HG02798 (cell line): ENCODE results near the gene EPB41L4A.
"Not testable (repeated sequence)": the region's sequence is repeated elsewhere in the genome, so short reads cannot be mapped to it uniquely, and the experiment has no call there.

Experiments
- ATAC-seq: cut with Tn5 transposase; IDR thresholded peaks from one replicate; pipeline ENCODE4 v1.9.1; 2021; ENCODE audit warnings: mild to moderate bottlenecking; ENCODE audit not compliant: unreplicated experiment, poor library complexity

The EPB41L4A gene

DNA sequence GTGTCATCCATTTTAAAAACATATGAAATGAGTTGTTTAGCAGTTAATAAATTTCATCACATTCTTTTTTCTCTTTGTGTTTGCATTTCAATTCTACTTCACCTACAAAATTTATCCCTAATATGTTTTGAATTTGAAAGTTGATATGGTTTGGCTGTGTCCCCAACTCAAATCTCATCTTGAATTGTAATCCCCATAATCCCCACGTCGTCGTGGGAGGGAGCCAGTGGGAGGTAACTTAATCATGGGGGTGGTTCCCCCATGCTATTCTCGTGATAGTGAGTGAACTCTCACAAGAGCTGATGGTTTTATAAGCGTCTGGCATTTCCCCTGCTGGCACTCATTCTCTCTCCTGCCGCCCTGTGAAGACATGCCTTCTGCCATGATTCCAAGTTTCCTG is 200.1 kb downstream of the EPB41L4A start:
- ATAC-seq, result no peak

- ATAC-seq, result no peak
These were observed 201.1 kb downstream of the EPB41L4A start for GRCh38 chr5:112217843-112218579.

- ATAC-seq, result no peak
These were observed 202.9 kb downstream of the EPB41L4A start for GRCh38 chr5:112216140-112216539.

DNA sequence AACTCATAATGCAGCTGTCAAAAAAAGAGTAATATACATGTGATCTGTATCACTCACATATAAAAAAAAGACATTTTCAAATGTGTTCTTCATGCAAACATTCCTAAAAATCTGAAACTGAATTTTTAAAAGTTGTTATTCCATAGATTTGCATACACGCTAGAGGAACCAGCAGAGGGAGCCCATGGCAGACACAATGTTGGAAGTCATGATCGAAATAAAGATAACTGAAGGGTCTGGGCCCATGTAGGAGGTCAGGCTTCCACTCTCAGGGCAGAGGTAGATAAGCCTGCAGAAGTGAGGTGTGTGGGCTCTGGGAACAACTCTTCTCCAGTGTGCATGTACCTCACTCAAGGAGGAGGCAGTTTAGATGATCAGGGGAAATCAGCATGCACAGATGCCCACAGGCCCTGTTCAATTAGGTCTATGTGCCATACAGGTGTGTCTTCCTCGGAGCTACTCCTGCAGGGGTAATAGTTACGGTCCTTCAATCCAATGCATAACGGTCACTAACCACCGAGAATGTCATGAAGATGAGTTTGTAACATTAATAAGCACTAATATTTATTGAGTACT is 208.6 kb downstream of the EPB41L4A start:
- no peak for ATAC-seq

- ATAC-seq, result no peak
These were observed 210.1 kb downstream of the EPB41L4A start for GRCh38 chr5:112208699-112209615.

DNA sequence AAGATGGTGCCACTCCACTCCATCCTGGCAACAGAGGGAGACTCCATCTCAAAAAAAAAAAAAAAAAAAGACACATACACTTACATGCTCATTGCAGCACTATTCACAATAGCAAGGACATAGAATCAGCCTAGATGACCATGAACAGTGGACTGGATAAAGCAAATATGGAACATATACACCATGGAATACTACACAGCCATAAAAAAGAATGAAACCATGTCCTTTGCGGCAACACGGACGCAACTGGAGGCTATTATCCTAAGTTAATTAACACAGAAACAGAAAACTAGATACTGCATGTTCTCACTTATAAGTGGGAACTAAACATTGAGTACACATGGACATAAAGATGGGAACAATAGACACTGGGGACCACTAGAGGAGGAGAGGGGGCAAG is 210.9 kb downstream of the EPB41L4A start:
- not testable (repeated sequence) for ATAC-seq

GRCh38 chr5:112205846-112206245 is 213.2 kb downstream of the EPB41L4A start:
- ATAC-seq, result no peak

DNA sequence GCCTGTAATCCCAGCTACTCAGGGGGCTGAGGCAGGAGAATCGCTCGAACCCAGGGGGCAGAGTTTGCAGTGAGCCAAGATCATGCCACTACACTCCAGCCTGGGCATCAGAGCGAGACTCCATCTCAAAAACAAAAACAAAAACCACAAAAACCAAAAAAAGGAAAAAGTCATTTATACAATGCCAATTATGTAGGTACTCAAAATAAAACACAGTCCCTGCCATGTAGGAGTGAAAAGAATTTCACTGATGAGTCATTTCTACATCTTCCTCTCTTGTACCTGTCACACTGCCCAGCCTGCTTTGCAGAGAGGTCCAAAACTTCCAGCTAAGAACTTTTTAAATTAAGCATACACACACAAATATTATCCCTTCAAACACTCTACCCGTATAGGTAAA is 215.8 kb downstream of the EPB41L4A start:
- ATAC-seq, result peak; percentile 48

GRCh38 chr5:112202694-112203093 is 216.4 kb downstream of the EPB41L4A start:
- ATAC-seq, result no peak

- no peak for ATAC-seq
These were observed 217.9 kb downstream of the EPB41L4A start for GRCh38 chr5:112201141-112201540.

GRCh38 chr5:112200131-112200530 is 218.9 kb downstream of the EPB41L4A start:
- ATAC-seq, result no peak

DNA sequence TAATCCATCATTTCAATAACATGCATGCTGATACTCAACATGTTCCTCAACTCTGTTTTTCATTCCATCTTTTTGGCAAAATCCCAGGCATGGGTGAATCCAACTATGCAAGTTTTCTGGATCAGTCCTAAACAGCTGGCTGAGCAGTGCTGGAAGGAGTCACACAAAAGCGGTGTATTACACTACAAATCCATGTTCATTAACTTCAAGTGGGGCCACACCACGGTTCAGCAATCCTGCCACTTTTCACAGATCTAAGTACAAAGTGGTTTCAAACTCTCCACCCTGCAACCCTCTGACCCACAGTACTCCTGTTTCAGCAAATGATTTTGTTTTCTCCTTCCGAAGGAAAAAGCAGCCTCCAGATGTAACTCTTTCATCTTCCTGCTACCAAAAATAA is 222.5 kb downstream of the EPB41L4A start:
- ATAC-seq, result no peak

GRCh38 chr5:112195924-112196323 is 223.2 kb downstream of the EPB41L4A start:
- ATAC-seq, result no peak

- no peak for ATAC-seq
These were observed 226.2 kb downstream of the EPB41L4A start for GRCh38 chr5:112192866-112193265.

DNA sequence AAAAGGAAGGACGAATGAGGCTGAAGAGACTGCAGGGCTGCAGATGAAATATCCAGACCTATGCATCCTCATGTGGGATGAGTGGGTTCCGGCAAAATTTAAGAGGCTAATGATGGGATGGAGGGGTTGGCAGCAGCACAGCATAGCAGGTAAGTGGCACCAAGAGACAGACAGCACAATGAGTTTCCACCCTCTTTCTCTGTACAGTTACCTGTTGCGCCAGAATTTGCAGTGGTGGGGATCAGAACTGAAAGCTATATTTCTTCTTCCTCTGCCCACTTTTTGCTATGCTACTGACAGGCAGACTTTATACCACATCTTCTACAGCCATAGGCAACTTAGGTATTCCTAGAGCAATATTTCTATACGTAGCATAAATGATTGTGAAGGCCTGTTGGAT is 227.0 kb downstream of the EPB41L4A start:
- no peak for ATAC-seq

DNA sequence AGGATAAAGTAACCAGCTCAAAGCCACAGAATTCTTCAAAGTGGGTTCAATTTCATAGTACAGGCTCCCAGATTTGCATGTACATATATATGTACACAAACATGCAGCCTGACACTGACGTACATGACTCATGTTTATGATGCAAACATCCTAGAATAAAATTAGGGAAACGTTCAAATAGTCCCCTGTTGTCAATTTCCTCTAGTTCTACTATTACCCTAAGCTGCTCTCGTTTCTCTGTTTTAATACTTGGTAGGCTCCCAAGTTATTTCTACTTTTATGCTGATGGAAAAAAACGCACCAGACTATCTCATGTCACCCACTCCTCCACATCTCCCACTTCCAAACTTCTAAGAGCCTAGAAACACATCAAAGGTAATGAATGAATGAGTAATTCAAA is 229.7 kb downstream of the EPB41L4A start:
- ATAC-seq, result no peak

GRCh38 chr5:112186401-112186990 is 232.6 kb downstream of the EPB41L4A start:
- no peak for ATAC-seq

DNA sequence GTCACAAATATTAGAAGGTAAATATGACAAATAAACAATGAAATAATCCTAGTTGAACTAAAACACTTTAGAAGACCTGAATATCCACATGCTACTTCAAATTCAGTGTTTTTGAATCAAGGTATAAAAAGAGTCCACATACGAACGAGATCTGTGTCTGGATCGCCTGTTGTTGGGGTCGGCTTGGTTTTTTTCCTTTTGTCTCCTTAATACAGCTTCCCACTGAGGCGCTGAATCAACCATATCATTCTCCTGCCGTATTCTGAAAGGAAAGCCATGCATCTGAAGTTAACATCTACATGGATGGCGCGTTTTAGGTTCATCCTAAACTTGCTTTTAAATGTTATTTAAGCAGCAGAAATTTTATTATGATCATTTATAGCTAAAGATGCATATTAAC is 235.2 kb downstream of the EPB41L4A start:
- ATAC-seq, result no peak

DNA sequence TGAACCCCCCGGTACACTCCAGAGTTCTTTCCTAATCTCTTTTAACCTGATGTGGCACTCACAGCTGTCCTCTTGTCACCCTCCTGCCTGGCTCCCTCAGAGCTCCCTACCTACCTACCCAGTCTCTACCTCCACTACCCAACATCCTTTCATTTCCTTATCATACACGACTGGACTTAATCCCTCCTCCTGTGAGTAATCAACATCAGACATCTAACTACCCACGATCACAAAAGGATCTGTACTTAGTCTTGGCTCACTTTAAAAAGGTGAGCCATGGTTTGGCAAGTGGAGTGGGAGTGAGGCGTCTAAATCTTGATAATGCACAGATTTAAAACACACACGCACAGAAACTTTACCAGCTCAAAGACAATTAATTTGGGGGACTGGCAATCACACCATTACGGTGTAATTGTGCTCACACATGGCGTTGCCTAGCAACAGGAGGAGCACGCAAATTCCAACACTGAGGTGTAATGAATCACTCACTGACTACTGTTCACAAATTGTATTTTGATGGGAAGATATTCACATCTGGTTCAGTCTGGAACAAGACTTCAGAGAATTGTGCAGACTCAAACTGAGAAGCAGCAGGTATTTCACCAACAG is 235.9 kb downstream of the EPB41L4A start:
- ATAC-seq, result no peak

DNA sequence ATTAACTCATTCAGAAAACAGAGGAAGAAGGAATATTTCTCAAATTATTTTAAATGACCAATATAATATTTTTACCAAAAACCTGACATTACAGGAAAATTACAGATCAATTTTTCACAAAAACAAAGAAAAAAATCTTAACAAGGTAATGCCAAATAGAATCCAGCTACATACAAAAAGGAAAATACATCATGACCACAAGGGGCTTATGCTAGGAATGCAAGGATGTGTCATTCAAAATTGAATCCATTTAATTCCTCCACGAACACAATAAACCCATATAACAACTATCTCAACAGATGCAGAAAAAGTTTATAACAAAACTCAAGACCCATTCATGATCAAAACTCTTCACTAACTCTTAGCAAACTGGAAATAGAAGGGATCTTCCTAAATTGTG is 239.8 kb downstream of the EPB41L4A start:
- ATAC-seq, result no peak
